Lung (tissue), 12 donors: ENCODE results near the gene GLCE. TPM values are rescaled to one million over a fixed set of nuclear protein-coding genes. Genes with fewer than 3 reads are reported as not detected.

ENCODE experiments used
- ATAC-seq: fragments of 200-7000 bp; cut with Tn5 transposase; one replicate; pipeline ENCODE4 v1.9.1; 2020; ENCODE audit warnings: moderate number of reproducible peaks; ENCODE audit not compliant: insufficient read depth, low FRiP score
- DNase-seq, 3 donors: peaks; one replicate each; pipeline ENCODE4 v3.0.0-alpha.2; 2013 to 2017
- H3K27ac ChIP-seq, 2 donors: one replicate each; pipeline ENCODE4 v1.5.1; 2013; ENCODE audit warnings: mild to moderate bottlenecking in 2 of 2, moderate library complexity in 2 of 2, control low read depth in 1 of 2, inconsistent platforms in 1 of 2, low read depth in 1 of 2, low read length in 1 of 2
- H3K27me3 ChIP-seq, 3 donors: one replicate each; pipeline ENCODE4 v1.5.1; 2013; ENCODE audit warnings: low read length in 2 of 3; ENCODE audit not compliant: control insufficient read depth in 3 of 3, insufficient read depth in 3 of 3
- H3K36me3 ChIP-seq, 4 donors: one replicate each; pipeline ENCODE4 v1.5.1; 2013; ENCODE audit warnings: low read length in 4 of 4, mild to moderate bottlenecking in 1 of 4, moderate library complexity in 1 of 4; ENCODE audit not compliant: control insufficient read depth in 4 of 4, insufficient read depth in 4 of 4
- H3K4me1 ChIP-seq, 5 donors: one replicate each; pipeline ENCODE4 v1.5.1; 2013; ENCODE audit warnings: low read length in 5 of 5, mild to moderate bottlenecking in 2 of 5, moderate library complexity in 1 of 5; ENCODE audit not compliant: control insufficient read depth in 5 of 5, insufficient read depth in 5 of 5
- H3K4me3 ChIP-seq: one replicate; pipeline ENCODE4 v1.5.1; 2013; ENCODE audit warnings: mild to moderate bottlenecking, control low read depth, moderate library complexity
- H3K9ac ChIP-seq, 2 donors: one replicate each; pipeline ENCODE4 v1.5.1; 2013; ENCODE audit warnings: low read length in 2 of 2, control low read depth in 1 of 2; ENCODE audit not compliant: insufficient read depth in 1 of 2
- H3K9me3 ChIP-seq, 4 donors: one replicate each; pipeline ENCODE4 v1.5.1; 2013; ENCODE audit warnings: low read length in 3 of 4, mild to moderate bottlenecking in 1 of 4, moderate library complexity in 1 of 4; ENCODE audit not compliant: control insufficient read depth in 4 of 4, insufficient read depth in 3 of 4
- CTCF ChIP-seq: IDR thresholded peaks from 2 replicates; pipeline ENCODE4 v1.5.1; 2012; ENCODE audit warnings: mild to moderate bottlenecking; ENCODE audit errors: control extremely low read depth, extremely low read depth
- WGBS, 2 donors: extraction: QIAGEN DNeasy Blood & Tissue Kit; methylation state at CpG; one replicate each; pipeline ENCODE4 v1.1.7; 2013; 5-methylcytosine and 5-hydroxymethylcytosine counted together
- polyA plus RNA-seq, 2 donors: library from polyadenylated mRNA; stranded (reverse); fragments of 200-250 nt; gene quantifications; one replicate each; pipeline ENCODE4 v1.2.1, GENCODE V29; 2013
- total RNA-seq, 2 donors: library from RNA; depleted of rRNA in 1 of 2; stranded (reverse); fragments of >200 nt in 1 of 2; gene quantifications; one replicate each; pipeline ENCODE4 v1.2.1, GENCODE V29; 2014 to 2021
- donor health status: control.
- donor health status: control.
- donor health status: Bipolar disorder and iron deficiency.
- donor health status: healthy.
- donor health status: DM: yes; HTN: yes; CAD: no.

The GLCE gene
- total and polyA plus RNA-seq, 4 donors: 13.5 to 76.7 (median 17.9) TPM

GRCh38 chr15:69302929-69303328 is 142.5 kb downstream of the GLCE start:
- H3K27me3 ChIP-seq: no peaks in the 10 kb centered on the region
- no peak overlapping the region for H3K4me3 ChIP-seq
- H3K36me3 ChIP-seq: peaks cover 0 to 4% (median 0%) of the 10 kb centered on the region in 4 donors
- peaks cover 2 to 11% (median 5%) of the 10 kb centered on the region in 5 donors for H3K4me1 ChIP-seq
- no peaks in the 10 kb centered on the region for H3K9me3 ChIP-seq
- H3K27ac ChIP-seq: no peak overlapping the region
- H3K9ac ChIP-seq: no peak overlapping the region
- DNase-seq (no peak), ATAC-seq (no peak)
- no peak for TF ChIP-seq CTCF
- WGBS, 2 donors: 79% methylated on average over 3 of the region's 3 CpGs

- Histone ChIP-seq H3K4me3 (no peak overlapping the region), H3K9ac (no peak overlapping the region), H3K9me3 (no peaks in the 10 kb centered on the region), H3K27me3 (no peaks in the 10 kb centered on the region), H3K4me1 (peaks cover under 1 to 11% (median 3%) of the 10 kb centered on the region in 5 donors), H3K36me3 (peaks cover 0 to 4% (median 0%) of the 10 kb centered on the region in 4 donors), H3K27ac (no peak overlapping the region)
- TF ChIP-seq CTCF: no peak
- WGBS, 2 donors: 86% methylated on average over 6 of the region's 6 CpGs
- ATAC-seq: no peak
- peak in 1 of 3 donors; percentile 24 for DNase-seq
These were observed 143.1 kb downstream of the GLCE start for GRCh38 chr15:69303337-69304181.

- WGBS, 2 donors: 46 to 67% methylated on average over 5 of the region's 5 CpGs
- no peak overlapping the region for H3K4me3 ChIP-seq
- TF ChIP-seq CTCF: no peak
- no peaks in the 10 kb centered on the region for H3K27me3 ChIP-seq
- no peak overlapping the region for H3K27ac ChIP-seq
- H3K9ac ChIP-seq: no peak overlapping the region
- peaks cover 0 to 11% (median 2%) of the 10 kb centered on the region in 5 donors for H3K4me1 ChIP-seq
- DNase-seq (no peak), ATAC-seq (no peak)
- H3K36me3 ChIP-seq: peaks cover 0 to 4% (median 0%) of the 10 kb centered on the region in 4 donors
- H3K9me3 ChIP-seq: no peaks in the 10 kb centered on the region
These were observed 143.7 kb downstream of the GLCE start for GRCh38 chr15:69304182-69304545.
